NCI-H128 (cell line): Measurements from ENCODE around the gene ERMARD.

Source experiments
- DNase-seq: peaks from one replicate; lab custom pipeline; 2025; ENCODE audit not compliant: unreplicated experiment; lab: John Stamatoyannopoulos, UW

Gene ERMARD

GRCh38 chr6:169824848-169825557 is 73.6 kb downstream of the ERMARD start:
- DNase-seq = no peak

- DNase-seq = no peak
Measured at GRCh38 chr6:169825558-169826225, 74.3 kb downstream of the ERMARD start.

GRCh38 chr6:169826697-169827096 is 75.3 kb downstream of the ERMARD start:
- no peak for DNase-seq

GRCh38 chr6:169827290-169827717 is 75.9 kb downstream of the ERMARD start:
- DNase-seq = no peak

- DNase-seq = no peak
Measured at GRCh38 chr6:169828176-169828575, 76.8 kb downstream of the ERMARD start.

- no peak for DNase-seq
Measured at GRCh38 chr6:169829786-169830185, 78.4 kb downstream of the ERMARD start.

- DNase-seq = no peak
Measured at GRCh38 chr6:169830876-169831275, 79.5 kb downstream of the ERMARD start.
